ENCODE results near the gene LRRFIP1. TPM values are rescaled to one million over a fixed set of nuclear protein-coding genes. Genes with fewer than 3 reads are reported as not detected.

LRRFIP1 gene
- polyA plus RNA-seq, 1 donor (not counting 4 experiments of a cell fraction or from before 2014, with no cell fraction given) = 115 TPM

DNA sequence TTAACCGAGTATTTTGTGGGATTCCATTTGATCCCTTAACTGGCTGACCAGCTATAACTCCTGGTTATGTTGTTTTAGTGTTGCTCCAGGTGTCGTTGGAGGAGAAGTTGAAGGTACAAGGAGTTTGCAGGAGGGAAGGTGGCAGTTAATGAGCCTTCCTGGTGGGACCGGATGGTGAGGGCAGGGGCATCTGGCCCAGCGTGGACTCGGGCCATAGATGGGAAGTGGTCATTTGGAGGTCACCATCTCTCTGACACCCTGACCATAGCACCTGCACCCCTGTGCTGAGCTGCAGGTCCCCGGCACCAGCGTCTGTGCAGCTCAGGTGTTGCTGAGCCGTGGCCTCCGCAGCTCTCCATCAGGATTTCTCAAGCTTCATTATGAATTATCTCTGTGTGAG is 119.8 kb downstream of the LRRFIP1 start:
- no peak overlapping the region for H3K4me3 ChIP-seq (ENCODE audit: control insufficient read depth in 2 of 3, extremely low read depth in 1 of 3, insufficient read depth in 2 of 3, low read depth in 1 of 3, low read length in 3 of 3)
- no peak overlapping the region for H2AFZ ChIP-seq (ENCODE audit: control insufficient read depth, low read length)
- TF ChIP-seq, protein P1, sequence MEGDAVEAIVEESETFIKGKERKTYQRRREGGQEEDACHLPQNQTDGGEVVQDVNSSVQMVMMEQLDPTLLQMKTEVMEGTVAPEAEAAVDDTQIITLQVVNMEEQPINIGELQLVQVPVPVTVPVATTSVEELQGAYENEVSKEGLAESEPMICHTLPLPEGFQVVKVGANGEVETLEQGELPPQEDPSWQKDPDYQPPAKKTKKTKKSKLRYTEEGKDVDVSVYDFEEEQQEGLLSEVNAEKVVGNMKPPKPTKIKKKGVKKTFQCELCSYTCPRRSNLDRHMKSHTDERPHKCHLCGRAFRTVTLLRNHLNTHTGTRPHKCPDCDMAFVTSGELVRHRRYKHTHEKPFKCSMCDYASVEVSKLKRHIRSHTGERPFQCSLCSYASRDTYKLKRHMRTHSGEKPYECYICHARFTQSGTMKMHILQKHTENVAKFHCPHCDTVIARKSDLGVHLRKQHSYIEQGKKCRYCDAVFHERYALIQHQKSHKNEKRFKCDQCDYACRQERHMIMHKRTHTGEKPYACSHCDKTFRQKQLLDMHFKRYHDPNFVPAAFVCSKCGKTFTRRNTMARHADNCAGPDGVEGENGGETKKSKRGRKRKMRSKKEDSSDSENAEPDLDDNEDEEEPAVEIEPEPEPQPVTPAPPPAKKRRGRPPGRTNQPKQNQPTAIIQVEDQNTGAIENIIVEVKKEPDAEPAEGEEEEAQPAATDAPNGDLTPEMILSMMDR (optimal IDR thresholded peaks at IDR 0.05 in 1 of 3, IDR thresholded peaks at IDR 0.05 in 1 of 3, conservative IDR thresholded peaks at IDR 0.05 in 1 of 3; ENCODE audit: extremely low read depth in 1 of 3, insufficient read depth in 2 of 3, low read length in 3 of 3) = no peak
- no peak for TF ChIP-seq EZH2 (IDR thresholded peaks at IDR 0.05; ENCODE audit: low read length)
- H3K9me1 ChIP-seq (ENCODE audit: control insufficient read depth, extremely low read depth, insufficient read depth, low read length) = no peaks in the 10 kb centered on the region
- H3K9ac ChIP-seq (ENCODE audit: control insufficient read depth, extremely low read depth, insufficient read depth, low read length) = no peak overlapping the region
- H3K79me2 ChIP-seq (ENCODE audit: control insufficient read depth, insufficient read depth, low read length) = peaks cover 43% of the 10 kb centered on the region
- peaks cover 20 to 32% of the 10 kb centered on the region in 2 experiments for H3K36me3 ChIP-seq (ENCODE audit: control insufficient read depth in 2 of 2, extremely low read depth in 1 of 2, insufficient read depth in 2 of 2, low read length in 2 of 2)
- no peak overlapping the region for H3K4me2 ChIP-seq (ENCODE audit: control insufficient read depth, extremely low read depth, insufficient read depth, low read depth, low read length)
- dilution Hi-C loops (cut with MboI; ENCODE audit: extremely low pct_ligation_motif_present, low sequenced_read_pairs) = no loop called here
- H3K27me3 ChIP-seq (ENCODE audit: control insufficient read depth, extremely low read depth, insufficient read depth, low read length) = no peaks in the 10 kb centered on the region
- H4K20me1 ChIP-seq (ENCODE audit: control insufficient read depth, extremely low read depth, insufficient read depth, low read length) = peaks cover 21% of the 10 kb centered on the region
- FAIRE-seq (no peak), DNase-seq (ENCODE audit: low read depth, low spot score) (no peak)
- H3K4me1 ChIP-seq (ENCODE audit: control insufficient read depth, extremely low read depth, insufficient read depth, low read length) = peaks cover 7% of the 10 kb centered on the region
- no peaks in the 10 kb centered on the region for H3K9me3 ChIP-seq (ENCODE audit: control insufficient read depth, low read depth, low read length)
- H3K27ac ChIP-seq (ENCODE audit: control insufficient read depth, insufficient read depth, low read length) = no peak overlapping the region

- no peak overlapping the region for H3K27ac ChIP-seq (ENCODE audit: control insufficient read depth, insufficient read depth, low read length)
- FAIRE-seq (no peak), DNase-seq (ENCODE audit: low read depth, low spot score) (no peak)
- no peak for TF ChIP-seq EZH2 (IDR thresholded peaks at IDR 0.05; ENCODE audit: low read length)
- TF ChIP-seq, protein P1 (optimal IDR thresholded peaks at IDR 0.05 in 1 of 3, IDR thresholded peaks at IDR 0.05 in 1 of 3, conservative IDR thresholded peaks at IDR 0.05 in 1 of 3; ENCODE audit: extremely low read depth in 1 of 3, insufficient read depth in 2 of 3, low read length in 3 of 3) = no peak
- H3K27me3 ChIP-seq (ENCODE audit: control insufficient read depth, extremely low read depth, insufficient read depth, low read length) = no peaks in the 10 kb centered on the region
- peaks cover 21% of the 10 kb centered on the region for H4K20me1 ChIP-seq (ENCODE audit: control insufficient read depth, extremely low read depth, insufficient read depth, low read length)
- H3K4me1 ChIP-seq (ENCODE audit: control insufficient read depth, extremely low read depth, insufficient read depth, low read length) = no peaks in the 10 kb centered on the region
- dilution Hi-C loops (cut with MboI; ENCODE audit: extremely low pct_ligation_motif_present, low sequenced_read_pairs) = no loop called here
- H3K9me1 ChIP-seq (ENCODE audit: control insufficient read depth, extremely low read depth, insufficient read depth, low read length) = no peaks in the 10 kb centered on the region
- H3K79me2 ChIP-seq (ENCODE audit: control insufficient read depth, insufficient read depth, low read length) = peaks cover 29% of the 10 kb centered on the region
- no peak overlapping the region for H3K4me2 ChIP-seq (ENCODE audit: control insufficient read depth, extremely low read depth, insufficient read depth, low read depth, low read length)
- H3K36me3 ChIP-seq (ENCODE audit: control insufficient read depth in 2 of 2, extremely low read depth in 1 of 2, insufficient read depth in 2 of 2, low read length in 2 of 2) = peaks cover 28 to 45% of the 10 kb centered on the region in 2 experiments
- H3K9me3 ChIP-seq (ENCODE audit: control insufficient read depth, low read depth, low read length) = no peaks in the 10 kb centered on the region
- no peak overlapping the region for H3K9ac ChIP-seq (ENCODE audit: control insufficient read depth, extremely low read depth, insufficient read depth, low read length)
- no peak overlapping the region for H2AFZ ChIP-seq (ENCODE audit: control insufficient read depth, low read length)
- H3K4me3 ChIP-seq (ENCODE audit: control insufficient read depth in 2 of 3, extremely low read depth in 1 of 3, insufficient read depth in 2 of 3, low read depth in 1 of 3, low read length in 3 of 3) = no peak overlapping the region
Observed at GRCh38 chr2:237749002-237749401, 121.6 kb downstream of the LRRFIP1 start.
